ENCODE measurements around the gene IFIT1B. TPM values are rescaled to one million over a fixed set of nuclear protein-coding genes. Genes with fewer than 3 reads are reported as not detected.

The IFIT1B gene
- polyA plus RNA-seq, 1 experiment = not detected

- no peak overlapping the region for H3K27ac ChIP-seq (ENCODE audit: low read depth, low read length)
- no peak for TF ChIP-seq CTCF (IDR thresholded peaks at IDR 0.05; ENCODE audit: low read depth, low read length)
- H3K27me3 ChIP-seq (ENCODE audit: control insufficient read depth, insufficient read depth, low read length) = no peaks in the 10 kb centered on the region
- H3K4me3 ChIP-seq (ENCODE audit: low read depth, low read length) = no peak overlapping the region
- POLR2A ChIA-PET = no interaction called here
- no peak for DNase-seq (ENCODE audit: low read depth, low spot score)
- no peaks in the 10 kb centered on the region for H3K9me3 ChIP-seq (ENCODE audit: control insufficient read depth, insufficient read depth, low read length)
- CTCF ChIA-PET = interaction anchor here (0.7 to 2.5 kb wide), 5 partner anchors 10 to 136 kb away, joined by 3 to 20 read pairs (median 6); no protein-coding TSS in a partner anchor
These were observed 51.0 kb downstream of the IFIT1B start for GRCh38 chr10:89428877-89429276.

GRCh38 chr10:89431977-89432376, 54.1 kb downstream of the IFIT1B start:
- Histone ChIP-seq H3K9me3 (ENCODE audit: control insufficient read depth, insufficient read depth, low read length) (no peaks in the 10 kb centered on the region), H3K27ac (ENCODE audit: low read depth, low read length) (no peak overlapping the region), H3K4me3 (ENCODE audit: low read depth, low read length) (no peak overlapping the region), H3K27me3 (ENCODE audit: control insufficient read depth, insufficient read depth, low read length) (no peaks in the 10 kb centered on the region)
- DNase-seq (ENCODE audit: low read depth, low spot score) = no peak
- POLR2A ChIA-PET = no interaction called here
- CTCF ChIA-PET = interaction anchor here (0.6 to 2.1 kb wide), 3 partner anchors 124 to 361 kb away, joined by 3 to 7 read pairs (median 3); no protein-coding TSS in a partner anchor
- no peak for TF ChIP-seq CTCF (IDR thresholded peaks at IDR 0.05; ENCODE audit: low read depth, low read length)

Other genes starting within 250 kb of the IFIT1B start
- 0.71 and 1.1 TPM in 2 replicates for gene CH25H, start 170.7 kb upstream of the IFIT1B start, polyA plus RNA-seq (2011; rRNA removed)
- gene LIPA, start 126.3 kb upstream of the IFIT1B start, polyA plus RNA-seq (2011; rRNA removed) = 48.8 and 51.6 TPM in 2 replicates
- 2.9 and 3.8 TPM in 2 replicates for gene IFIT2, start 76.0 kb upstream of the IFIT1B start, polyA plus RNA-seq (2011; rRNA removed)
- 6.3 and 8.7 TPM in 2 replicates for gene IFIT3, start 50.1 kb upstream of the IFIT1B start, polyA plus RNA-seq (2011; rRNA removed)
- 24.3 and 32.8 TPM in 2 replicates for gene IFIT1, start 14.6 kb downstream of the IFIT1B start, polyA plus RNA-seq (2011; rRNA removed)
- 11.2 and 14.9 TPM in 2 replicates for gene IFIT5, start 36.5 kb downstream of the IFIT1B start, polyA plus RNA-seq (2011; rRNA removed)
- gene SLC16A12, start 157.5 kb downstream of the IFIT1B start, polyA plus RNA-seq (2011; rRNA removed) = 1.3 and 1.5 TPM in 2 replicates

Data from AG04450 (cell line).